ENCODE data around the gene AUTS2.

GRCh38 chr7:70786076-70786475 lies 1187.8 kb downstream of the AUTS2 start:
- TF ChIP-seq CTCF (conservative IDR thresholded peaks at IDR 0.05; ENCODE audit: low read depth, low read length), result no peak
- TF ChIP-seq EZH2 (IDR thresholded peaks at IDR 0.05; ENCODE audit: borderline replicate concordance, low read depth, low read length, poor library complexity, severe bottlenecking), result no peak

All from A673 (cell line).